Measurements from ENCODE around the gene EIF4B.
"Not testable (repeated sequence)": the region's sequence is repeated elsewhere in the genome, so short reads cannot be mapped to it uniquely, and the experiment has no call there.

EIF4B gene

DNA sequence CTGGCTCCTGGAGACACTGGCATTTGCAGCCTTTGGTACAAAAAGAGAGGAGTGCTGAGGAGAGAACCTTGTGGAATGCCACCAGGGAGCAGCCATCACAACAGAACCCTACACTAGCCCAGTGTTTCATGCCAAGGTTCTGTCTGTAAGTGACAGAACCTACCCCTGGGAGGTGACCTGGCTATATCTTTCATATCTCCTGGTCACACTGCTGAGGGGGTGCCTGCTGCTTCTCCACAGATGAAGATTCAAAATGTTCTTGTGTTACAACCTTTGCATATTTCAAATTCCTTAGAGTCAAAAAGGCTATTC, 12.7 kb upstream of the EIF4B start:
- DNase-seq, result no peak

DNA sequence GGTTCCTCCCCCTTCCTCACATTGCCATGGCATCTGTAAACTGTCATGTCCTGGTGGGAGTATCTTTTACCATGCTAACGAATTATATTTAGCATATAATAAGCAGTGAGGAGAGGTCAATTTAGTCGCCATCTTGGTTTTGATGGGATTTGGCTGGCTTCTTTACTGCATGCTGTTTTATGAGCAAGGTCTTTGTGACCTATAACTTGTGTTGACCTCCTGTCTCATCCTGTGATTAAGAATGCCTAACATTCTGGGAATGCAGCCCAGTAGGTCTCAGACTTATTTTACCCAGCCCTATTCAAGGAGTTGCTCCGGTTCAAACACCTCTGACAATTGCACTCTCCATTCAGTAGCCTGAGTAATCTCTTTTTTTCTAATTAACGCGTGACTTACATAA, 2.1 kb upstream of the EIF4B start:
- no peak for DNase-seq

DNA sequence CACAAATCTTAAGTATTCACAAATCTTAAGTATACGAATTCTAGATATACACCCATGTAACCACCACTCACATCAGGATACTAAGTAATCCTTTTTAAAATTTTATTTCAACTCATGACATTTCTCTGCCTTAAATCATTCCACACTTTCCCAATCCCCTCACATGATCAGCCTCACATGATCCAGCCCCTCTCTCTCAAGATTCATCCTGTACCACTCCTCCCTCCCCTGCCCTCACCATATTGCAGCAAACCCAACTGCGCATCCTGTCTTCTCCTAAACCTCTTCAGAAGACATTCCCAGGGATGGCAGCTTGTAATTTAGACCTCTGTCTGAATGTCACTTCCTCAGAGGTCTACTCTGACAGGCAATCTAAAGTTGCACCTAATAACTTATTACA, 1.7 kb upstream of the EIF4B start:
- no peak for DNase-seq

DNA sequence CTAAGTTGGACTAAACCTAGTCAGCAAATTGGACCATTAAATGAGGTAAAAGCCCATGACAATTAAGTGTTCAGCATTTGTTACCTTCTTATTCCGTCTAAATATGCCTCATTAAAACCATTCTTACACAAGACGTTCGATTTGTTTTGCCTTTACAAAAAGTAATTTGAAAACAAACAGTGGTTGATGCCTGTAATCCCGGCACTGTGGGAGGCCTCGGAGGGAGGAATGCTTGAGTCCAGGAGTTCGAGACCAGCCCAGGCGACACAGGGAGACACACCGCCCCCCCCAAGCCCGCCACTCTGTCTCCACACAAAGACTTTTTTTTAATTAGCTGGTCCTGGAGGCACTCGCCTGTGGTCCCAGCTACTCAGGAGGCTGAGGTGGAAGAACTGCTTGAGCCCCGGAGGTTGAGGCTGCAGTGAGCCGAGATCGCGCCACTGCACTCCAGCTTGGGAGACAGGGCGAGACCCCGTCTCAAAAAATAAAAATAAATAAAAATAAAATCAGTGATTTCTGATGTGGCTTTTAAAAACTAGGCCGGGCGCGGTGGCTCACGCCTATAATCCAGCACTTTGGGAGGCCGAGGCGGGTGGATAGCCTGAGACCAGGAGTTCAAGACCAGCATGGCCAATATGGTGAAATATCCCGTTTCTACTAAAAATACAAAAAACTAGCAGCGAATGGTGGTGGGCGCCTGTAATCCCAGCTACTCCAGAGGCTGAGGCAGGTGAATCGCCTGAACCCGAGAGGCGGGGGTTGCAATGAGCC, 856 bp upstream of the EIF4B start:
- DNase-seq, result no peak

DNA sequence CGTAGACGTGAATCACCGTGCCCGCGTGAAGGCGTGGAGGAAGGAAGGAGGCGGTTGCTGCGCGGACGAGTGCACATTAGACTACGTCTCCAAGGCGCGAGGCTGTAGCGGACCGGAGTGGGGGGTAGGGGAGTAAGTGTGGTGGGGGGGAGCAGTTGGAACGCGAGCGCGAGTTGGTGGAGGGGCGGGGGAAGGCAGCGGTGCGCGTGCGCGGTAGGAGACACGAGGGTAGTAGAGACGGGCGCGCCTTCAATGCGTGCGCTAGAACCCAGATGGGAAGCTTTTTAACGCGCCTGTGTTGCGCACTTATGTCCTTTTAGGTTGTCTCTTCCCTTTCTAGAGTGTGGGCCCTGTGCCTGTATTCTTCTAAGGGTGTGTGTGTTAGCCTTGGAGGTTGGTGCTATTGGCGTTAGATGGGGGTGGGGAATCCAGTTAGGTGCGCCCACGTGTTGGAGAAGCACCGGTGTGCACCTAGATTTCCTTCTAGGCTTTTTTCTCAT, 604 bp downstream of the EIF4B start:
- DNase-seq, result peak; percentile 77

- DNase-seq, result no peak
Observed at GRCh38 chr12:53007343-53007742, 1.1 kb downstream of the EIF4B start.

GRCh38 chr12:53008760-53009159, 2.5 kb downstream of the EIF4B start:
- not testable (repeated sequence) for DNase-seq

DNA sequence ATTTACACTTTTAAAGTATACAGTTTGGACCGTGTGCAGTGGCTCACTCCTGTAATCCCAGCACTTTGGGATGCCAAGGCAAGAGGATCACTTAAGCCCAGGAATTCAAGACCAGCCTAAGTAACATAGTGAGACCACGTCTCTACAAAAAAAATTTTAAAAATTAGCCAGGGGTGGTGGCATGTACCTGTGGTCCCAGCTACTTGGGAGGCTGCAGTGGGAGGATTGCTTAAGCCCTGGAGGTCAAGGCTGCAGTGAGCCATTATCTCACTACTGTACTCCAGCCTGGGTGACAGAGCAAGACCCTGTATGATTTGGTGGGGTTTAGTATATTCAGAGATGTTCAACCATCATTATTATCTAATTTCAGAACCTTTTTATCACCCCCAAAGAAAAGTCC, 4.7 kb downstream of the EIF4B start:
- DNase-seq, result no peak

- no peak for DNase-seq
Observed at GRCh38 chr12:53011889-53012288, 5.6 kb downstream of the EIF4B start.

DNA sequence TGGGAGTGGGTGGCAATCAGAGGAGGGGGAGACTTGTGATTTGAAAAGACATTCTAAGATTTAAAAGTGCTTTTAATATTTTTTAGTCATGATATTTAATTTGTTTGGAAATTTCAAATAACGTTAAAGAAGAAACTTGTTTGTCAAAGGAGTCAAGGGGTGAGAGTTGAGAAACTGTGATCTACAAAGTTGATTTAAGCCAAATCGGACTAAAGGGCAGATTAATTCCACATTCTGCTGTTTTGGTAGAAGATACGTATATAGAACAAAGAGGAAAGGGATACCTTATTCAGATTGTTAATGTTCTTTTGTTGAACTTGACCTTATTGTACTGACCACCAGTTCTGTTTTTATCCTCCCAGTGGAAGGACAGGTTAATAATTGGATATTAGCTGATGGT, 6.7 kb downstream of the EIF4B start:
- DNase-seq, result no peak

DNA sequence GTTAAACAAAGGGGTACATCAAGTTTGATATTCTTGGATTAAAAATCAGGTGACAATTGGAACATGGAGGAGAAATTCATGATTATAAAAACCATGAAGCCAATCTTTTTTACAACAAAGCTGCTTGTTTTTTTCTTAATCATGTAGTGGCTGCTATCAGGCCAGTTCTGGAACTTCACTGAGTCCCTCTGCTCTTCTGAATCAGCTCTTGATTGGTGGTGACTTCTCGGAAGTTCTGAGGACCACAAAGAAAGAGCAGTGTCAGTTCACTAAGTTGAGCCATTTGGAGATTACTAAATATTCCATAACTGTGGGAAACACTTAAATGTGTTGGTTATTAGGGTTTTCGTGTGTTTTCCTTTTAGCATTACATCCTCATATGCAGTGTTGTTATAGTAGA, 8.5 kb downstream of the EIF4B start:
- DNase-seq, result no peak

DNA sequence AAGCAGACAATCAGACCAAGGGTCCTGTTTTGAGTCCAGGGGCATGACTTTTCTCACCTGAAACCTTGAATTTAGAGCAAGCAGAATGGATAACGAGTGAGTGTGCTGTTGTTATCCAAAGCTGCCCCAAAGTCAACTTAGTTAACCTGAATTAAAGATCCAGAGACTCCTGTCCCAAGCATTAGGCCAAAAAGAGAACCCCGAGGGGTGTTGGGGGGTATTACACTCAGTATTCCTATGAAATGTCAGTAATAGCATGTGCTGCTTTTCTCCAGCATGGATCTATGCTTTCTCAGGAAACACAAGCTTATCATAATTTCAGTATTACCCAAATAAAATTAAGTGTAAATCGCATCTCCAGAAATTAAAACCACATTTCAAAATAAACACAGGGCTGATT, 19.0 kb downstream of the EIF4B start:
- no peak for DNase-seq

GRCh38 chr12:53027014-53027413, 20.8 kb downstream of the EIF4B start:
- not testable (repeated sequence) for DNase-seq

GRCh38 chr12:53031616-53032015, 25.4 kb downstream of the EIF4B start:
- no peak for DNase-seq

DNA sequence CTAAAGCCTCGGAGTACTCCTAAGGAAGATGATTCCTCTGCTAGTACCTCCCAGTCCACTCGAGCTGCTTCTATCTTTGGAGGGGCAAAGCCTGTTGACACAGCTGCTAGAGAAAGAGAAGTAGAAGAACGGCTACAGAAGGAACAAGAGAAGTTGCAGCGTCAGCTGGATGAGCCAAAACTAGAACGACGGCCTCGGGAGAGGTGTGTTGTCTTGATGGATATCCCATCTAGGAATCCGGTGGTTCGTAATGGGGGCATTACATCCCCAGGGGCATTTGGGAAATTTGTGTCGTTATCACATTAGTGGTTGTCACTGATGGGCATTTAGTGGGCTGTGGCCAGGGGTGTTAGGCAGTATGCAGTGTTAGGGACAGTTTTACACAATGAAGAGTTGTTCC, 27.6 kb downstream of the EIF4B start:
- not testable (repeated sequence) for DNase-seq

GRCh38 chr12:53034459-53034858, 28.2 kb downstream of the EIF4B start:
- DNase-seq, result no peak

DNA sequence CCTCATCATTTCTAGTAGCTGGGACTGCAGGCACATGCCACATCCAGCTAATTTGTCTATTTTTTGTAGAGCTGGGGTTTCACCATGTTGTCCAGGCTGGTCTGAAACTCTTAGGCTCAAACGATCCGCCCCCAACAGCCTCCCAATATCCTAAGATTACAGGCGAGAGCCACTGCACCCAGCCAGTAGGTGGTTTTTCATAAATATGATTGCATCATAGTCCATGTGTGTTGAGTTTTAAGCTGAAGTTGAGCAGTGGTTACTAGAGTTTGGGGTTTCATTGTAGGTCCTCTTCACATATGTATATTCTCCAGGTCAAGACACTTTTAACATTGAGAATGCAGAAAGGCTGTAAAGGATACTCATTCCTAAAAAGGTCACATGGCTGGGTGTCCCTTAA, 30.5 kb downstream of the EIF4B start:
- no peak for DNase-seq

DNA sequence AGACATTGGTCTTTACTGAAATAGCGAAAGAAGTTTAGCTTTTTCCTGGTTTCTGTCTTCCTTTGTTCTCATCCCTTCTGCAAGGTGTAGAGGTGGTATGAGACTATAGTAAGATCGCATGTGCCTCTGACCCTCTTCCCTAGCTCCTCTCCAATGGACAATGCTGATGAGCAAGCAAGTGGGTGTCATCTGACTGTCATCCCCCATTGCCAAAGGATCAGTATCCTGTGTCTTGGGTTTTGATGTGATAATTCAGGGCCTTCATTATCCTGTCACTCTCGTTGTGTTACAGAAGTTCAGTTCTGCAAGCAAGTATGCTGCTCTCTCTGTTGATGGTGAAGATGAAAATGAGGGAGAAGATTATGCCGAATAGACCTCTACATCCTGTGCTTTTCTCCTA, 33.6 kb downstream of the EIF4B start:
- no peak for DNase-seq

DNA sequence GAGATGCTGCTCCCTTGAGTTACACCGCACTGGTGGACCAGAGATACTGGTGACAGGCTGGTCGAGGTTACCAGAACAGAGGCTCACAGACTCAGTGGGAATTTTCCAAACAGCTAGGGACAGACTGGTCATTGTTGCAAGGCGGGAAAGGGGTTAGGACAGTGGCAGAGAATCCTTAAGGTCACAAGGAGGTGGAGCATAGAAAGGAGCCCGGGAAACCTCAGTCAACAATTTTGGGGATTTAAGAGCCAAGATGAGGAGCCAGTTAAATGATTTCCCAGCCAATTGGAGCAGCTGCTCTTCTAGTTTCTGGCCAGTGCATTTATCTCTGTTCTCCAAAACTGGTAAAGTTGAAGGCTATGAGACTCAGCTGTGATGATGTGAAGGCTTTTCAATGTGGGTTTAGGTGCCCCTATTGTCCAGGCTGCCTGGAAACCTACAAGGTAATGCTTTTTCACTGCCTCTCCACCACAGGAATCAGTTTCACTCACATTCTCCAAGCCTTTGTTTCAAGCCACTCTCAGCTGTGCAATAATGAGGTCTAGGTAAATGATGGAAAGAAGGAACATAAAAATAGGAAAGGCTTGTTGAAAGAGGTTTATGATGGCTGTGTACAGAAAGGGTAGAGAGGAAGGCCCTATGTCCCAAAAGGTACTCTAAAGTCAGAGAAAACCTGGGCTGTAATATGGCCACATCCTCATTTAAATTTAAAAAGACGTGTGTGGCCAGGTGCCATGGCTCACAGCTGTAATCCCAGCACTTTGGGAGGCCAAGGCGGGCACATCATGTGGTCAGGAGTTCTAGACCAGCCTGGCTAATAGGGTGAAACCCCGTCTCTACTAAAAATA, 36.6 kb downstream of the EIF4B start:
- DNase-seq, result no peak

DNA sequence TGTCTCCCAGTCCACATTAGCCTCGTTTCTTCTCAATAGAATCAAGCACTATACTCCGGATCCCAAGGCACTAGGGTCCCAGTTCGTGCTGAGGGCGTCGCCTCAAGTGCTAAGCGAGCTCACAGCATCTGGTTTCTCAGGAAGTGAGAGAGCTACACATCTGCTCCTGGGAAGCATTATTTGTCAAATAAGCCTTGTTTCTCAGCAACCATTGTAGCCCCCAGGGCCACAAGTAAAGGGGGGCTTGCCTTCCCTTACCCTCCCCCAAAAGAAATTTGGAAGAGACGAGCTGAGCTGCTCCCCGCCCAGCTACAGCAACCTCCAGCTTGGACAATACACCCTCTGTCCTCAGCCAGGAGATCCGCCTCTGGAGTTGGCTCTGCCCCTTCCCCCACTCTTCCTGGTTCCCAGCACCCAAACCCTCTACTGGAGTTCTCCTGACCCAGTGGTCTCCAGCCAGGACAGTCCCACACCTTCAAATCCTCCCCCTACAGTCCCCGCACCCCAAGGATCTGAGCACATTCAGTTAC, 37.9 kb downstream of the EIF4B start:
- no peak for DNase-seq

- no peak for DNase-seq
Observed at GRCh38 chr12:53044896-53045695, 38.8 kb downstream of the EIF4B start.

- no peak for DNase-seq
Observed at GRCh38 chr12:53045696-53046045, 39.4 kb downstream of the EIF4B start.

DNA sequence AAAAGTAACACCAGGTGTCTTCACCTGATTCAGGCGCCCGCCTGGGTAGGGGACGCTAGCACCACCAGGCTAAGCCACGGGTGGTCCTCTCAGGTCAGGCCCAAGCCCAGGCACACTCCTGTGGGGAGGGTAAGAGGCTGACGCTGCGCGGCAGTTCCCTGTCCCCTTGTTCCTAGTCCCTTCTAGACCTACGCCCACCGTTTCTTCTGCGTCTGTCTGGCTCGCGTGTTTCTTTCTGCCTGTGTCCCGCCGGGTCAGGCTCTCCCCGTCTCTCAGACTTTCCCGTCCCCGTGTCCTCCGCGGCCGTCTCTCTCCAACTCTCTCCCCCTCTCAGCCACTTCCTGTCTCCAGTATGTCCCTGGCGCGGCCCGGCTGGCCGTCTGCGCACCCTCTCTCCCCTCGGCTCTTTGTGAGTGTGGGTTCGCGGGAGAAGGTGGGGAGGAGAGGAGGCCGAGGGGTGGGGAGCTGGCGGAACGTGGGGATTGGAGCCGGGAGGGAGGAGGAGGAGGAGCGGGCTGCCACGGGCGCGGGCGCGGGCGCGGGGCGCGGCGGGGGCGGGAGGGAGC, 40.5 kb downstream of the EIF4B start:
- peak; percentile 67 for DNase-seq
